HepG2 (cell line): Measurements from ENCODE around the gene DDX23. TPM values are rescaled to one million over a fixed set of nuclear protein-coding genes. Genes with fewer than 3 reads are reported as not detected.

ENCODE experiments used
- ATAC-seq: fragments of 200-7000 bp; cut with Tn5 transposase; 3 replicates; pipeline ENCODE4 v1.9.1; 2020; ENCODE audit warnings: mild to moderate bottlenecking, moderate library complexity
- BruUV-seq: library from RNA; stranded (reverse); fragments of 400-500 nt; replicated peaks from 2 replicates; lab custom pipeline; 2021; lab: Mats Ljungman, UMichigan
- CTCF ChIA-PET: fragments of 300-600 bp; formaldehyde crosslinking; extraction: SDS; loops from one replicate; lab custom pipeline; 2021; ENCODE audit warnings: low total read pairs, inconsistent platforms, low intra/inter-chr PET ratio; lab: Yijun Ruan, JAX
- POLR2A ChIA-PET: fragments of 350-600 bp; sonication (Branson Sonifier 250); formaldehyde crosslinking; loops from one replicate; lab custom pipeline; 2020; ENCODE audit warnings: antibody characterized with exemption, inconsistent platforms; lab: Yijun Ruan, JAX
- DNase-seq: peaks from one replicate; pipeline ENCODE4 v3.0.0-alpha.2; 2015; ENCODE audit warnings: low spot score
- FAIRE-seq: peaks from 3 replicates; lab custom pipeline; 2011; peaks lifted over from hg19 to GRCh38; lab: Jason Lieb, UNC
- H2AFZ ChIP-seq: one replicate; pipeline ENCODE4 v1.6.1; 2011; ENCODE audit warnings: low read length, inconsistent platforms
- H3K27ac ChIP-seq: fragments of 300-600 bp; 3 replicates; pipeline ENCODE4 v1.8.0; 2011; ENCODE audit warnings: mixed run types, mild to moderate bottlenecking, mixed read lengths, low read length, inconsistent platforms; ENCODE audit not compliant: insufficient read depth; ENCODE audit errors: extremely low read length
- H3K27me3 ChIP-seq, 2 experiments: fragments of 200-600 bp in 1 of 2; 2 replicates in 1 of 2; 3 replicates in 1 of 2; pipeline versions ENCODE4 v1.6.0 to v1.8.0; 2011; ENCODE audit warnings: low read length in 2 of 2, mild to moderate bottlenecking in 2 of 2, moderate library complexity in 2 of 2, inconsistent platforms in 1 of 2; ENCODE audit not compliant: insufficient read depth in 2 of 2, control insufficient read depth in 1 of 2
- H3K36me3 ChIP-seq, 2 experiments: fragments of 200-600 bp in 1 of 2; replicated peaks in 1 of 2; 2 replicates in 1 of 2; 3 replicates in 1 of 2; pipeline versions ENCODE4 v1.5.1 to v1.8.0; 2011; ENCODE audit warnings: low read length in 2 of 2, inconsistent platforms in 1 of 2; ENCODE audit not compliant: insufficient read depth in 2 of 2, control insufficient read depth in 1 of 2
- H3K4me1 ChIP-seq: 2 replicates; pipeline ENCODE4 v1.5.1; 2012; ENCODE audit warnings: low read length, inconsistent platforms; ENCODE audit not compliant: insufficient read depth
- H3K4me2 ChIP-seq: 2 replicates; pipeline ENCODE4 v1.6.0; 2011; ENCODE audit warnings: low read depth, low read length, inconsistent platforms
- H3K4me3 ChIP-seq, 3 experiments: fragments of 200-600 bp in 1 of 3; sonication (generic), shearing (Covaris generic) in 1 of 3; replicated peaks in 1 of 3; 2 replicates each; pipeline ENCODE4 v1.5.1; 2011 to 2016; ENCODE audit warnings: low read length in 3 of 3, inconsistent platforms in 2 of 3, low read depth in 2 of 3, mild to moderate bottlenecking in 2 of 3, control low read depth in 1 of 3, mixed read lengths in 1 of 3; ENCODE audit not compliant: insufficient read depth in 1 of 3
- H3K79me2 ChIP-seq: one replicate; pipeline ENCODE4 v1.6.1; 2011; ENCODE audit warnings: low read length, inconsistent platforms; ENCODE audit not compliant: insufficient read depth
- H3K9ac ChIP-seq: 2 replicates; pipeline ENCODE4 v1.6.0; 2011; ENCODE audit warnings: mild to moderate bottlenecking, low read depth, low read length, inconsistent platforms; ENCODE audit not compliant: insufficient read depth
- H3K9me3 ChIP-seq: 2 replicates; pipeline ENCODE4 v1.5.1; 2012; ENCODE audit warnings: mild to moderate bottlenecking, low read length
- H4K20me1 ChIP-seq: 2 replicates; pipeline ENCODE4 v1.6.0; 2011; ENCODE audit warnings: inconsistent platforms, mild to moderate bottlenecking, low read length, moderate library complexity; ENCODE audit not compliant: insufficient read depth
- ISL2 ChIP-seq: sonication (generic); formaldehyde crosslinking; IDR thresholded peaks from 2 replicates; pipeline ENCODE4 v1.5.0; 2020; ENCODE audit warnings: missing genetic modification reagents
- KLF16 ChIP-seq, 2 experiments: sonication (generic) in 1 of 2; formaldehyde crosslinking in 1 of 2; IDR thresholded peaks; 2 replicates each; pipeline versions ENCODE4 v1.6.1 to v1.8.0; 2016 to 2023; ENCODE audit warnings: missing genetic modification reagents in 2 of 2, missing compliant biosample characterization in 1 of 2
- PAF1 ChIP-seq: IDR thresholded peaks from 2 replicates; pipeline ENCODE4 v1.6.1; 2016; ENCODE audit warnings: missing genetic modification reagents, missing compliant biosample characterization
- SMARCE1 ChIP-seq: fragments of 450-650 bp; IDR thresholded peaks from 2 replicates; pipeline ENCODE4 v1.6.1; 2017; ENCODE audit warnings: borderline replicate concordance
- SNAPC2 ChIP-seq: sonication (generic); formaldehyde crosslinking; IDR thresholded peaks from 2 replicates; pipeline ENCODE4 v1.8.1; 2022; ENCODE audit warnings: mild to moderate bottlenecking, missing genetic modification reagents
- SNRNP70 ChIP-seq: fragments of 200-400 bp; formaldehyde crosslinking; IDR thresholded peaks from 2 replicates; pipeline ENCODE4 v1.6.1; 2017; ENCODE audit warnings: mild to moderate bottlenecking, low read depth, low read length, moderate library complexity
- TARDBP ChIP-seq: sonication (generic); formaldehyde crosslinking; IDR thresholded peaks from 2 replicates; pipeline ENCODE4 v1.8.0; 2022; ENCODE audit warnings: mild to moderate bottlenecking, missing genetic modification reagents
- THAP11 ChIP-seq: IDR thresholded peaks from 2 replicates; pipeline ENCODE4 v1.6.1; 2016; ENCODE audit warnings: missing biosample characterization, missing genetic modification reagents
- ZBTB7B ChIP-seq: sonication (generic); formaldehyde crosslinking; IDR thresholded peaks from 2 replicates; pipeline ENCODE4 v1.4.0; 2020; ENCODE audit warnings: missing genetic modification reagents
- ZFP36L1 ChIP-seq: sonication (generic); formaldehyde crosslinking; IDR thresholded peaks from 2 replicates; pipeline ENCODE4 v1.8.0; 2022; ENCODE audit warnings: mild to moderate bottlenecking, missing genetic modification reagents, moderate library complexity
- ZNF180 ChIP-seq: sonication (generic); formaldehyde crosslinking; IDR thresholded peaks from 2 replicates; pipeline ENCODE4 v1.4.0; 2020; ENCODE audit warnings: low read depth, missing genetic modification reagents, borderline replicate concordance
- WGBS: methylation state at CpG from one replicate; pipeline ENCODE4 v1.1.6; 2017; ENCODE audit warnings: low lambda C conversion rate; 5-methylcytosine and 5-hydroxymethylcytosine counted together
- in situ Hi-C: cut with HindIII; loops from 2 replicates; pipeline ENCODE4 v1.10.0; 2017; ENCODE audit warnings: low pct_unique_long_range_greater_than_20kb; ENCODE audit not compliant: extremely low pct_ligation_motif_present
- intact Hi-C: fragments of 100-400 bp; cut with micrococcal nuclease; formaldehyde crosslinking; loops from one replicate; pipeline ENCODE4 v1.10.0; 2022; ENCODE audit not compliant: unreplicated experiment
- polyA plus RNA-seq, 8 experiments: library from polyadenylated mRNA; depleted of rRNA in 3 of 8; stranded (reverse) in 7 of 8; unstranded in 1 of 8; fragments of >200 nt; fragmentation: Illumina TruSeq in 4 of 8; extraction: Trizol in 4 of 8; gene quantifications; 2 replicates each; pipeline versions ENCODE4 v1.2.1 to v1.2.3, GENCODE V29; 2011 to 2016; ENCODE audit warnings: low read depth in 4 of 8, missing spikeins in 1 of 8, mixed read lengths in 1 of 8; ENCODE audit not compliant: insufficient read depth in 1 of 8
- total RNA-seq, 5 experiments: library from RNA; depleted of rRNA; stranded (reverse); fragments of >200 nt; fragmentation: Illumina TruSeq; extraction: Trizol; gene quantifications; 2 replicates each; pipeline ENCODE4 v1.2.3, GENCODE V29; 2016; ENCODE audit warnings: low read depth in 1 of 5
- TF ChIP-seq, protein P1 (sequence below): IDR thresholded peaks from 2 replicates; pipeline ENCODE4 v1.6.1; 2016; ENCODE audit warnings: missing compliant biosample characterization, missing genetic modification reagents, borderline replicate concordance
- TF ChIP-seq, protein P2 (sequence below): sonication (generic); formaldehyde crosslinking; IDR thresholded peaks from 2 replicates; pipeline ENCODE4 v1.8.0; 2022; ENCODE audit warnings: mild to moderate bottlenecking, missing genetic modification reagents, borderline replicate concordance
- TF ChIP-seq, protein P3 (sequence below): sonication (generic); formaldehyde crosslinking; IDR thresholded peaks from 2 replicates; pipeline ENCODE4 v1.4.0; 2020; ENCODE audit warnings: missing genetic modification reagents, borderline replicate concordance

DDX23 gene
- total and polyA plus RNA-seq, 2 of the 13 experiments (the other 11 are each of a cell fraction or from before 2014, with no cell fraction given): 35.7 to 90.0 TPM

DNA sequence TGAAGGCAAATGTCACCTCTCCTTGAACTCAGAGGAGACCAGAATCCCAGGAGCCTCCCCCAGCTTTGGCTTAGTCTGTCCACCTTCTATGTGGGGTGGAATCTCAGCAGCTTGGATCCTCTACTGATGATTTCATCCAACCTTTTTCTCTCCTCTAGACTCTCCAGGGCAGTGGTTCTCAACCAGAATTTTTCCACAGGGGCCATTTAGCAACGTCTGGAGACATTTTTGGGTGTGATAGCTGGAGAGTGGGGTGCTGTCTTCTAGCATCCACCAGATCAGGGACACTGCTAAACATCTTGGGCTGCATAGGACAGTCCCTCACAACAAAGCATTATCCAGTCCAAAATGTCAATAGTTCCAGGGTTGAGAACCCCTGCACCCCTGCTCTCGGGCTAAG, 4.4 kb upstream of the DDX23 start:
- TF ChIP-seq, protein P1, sequence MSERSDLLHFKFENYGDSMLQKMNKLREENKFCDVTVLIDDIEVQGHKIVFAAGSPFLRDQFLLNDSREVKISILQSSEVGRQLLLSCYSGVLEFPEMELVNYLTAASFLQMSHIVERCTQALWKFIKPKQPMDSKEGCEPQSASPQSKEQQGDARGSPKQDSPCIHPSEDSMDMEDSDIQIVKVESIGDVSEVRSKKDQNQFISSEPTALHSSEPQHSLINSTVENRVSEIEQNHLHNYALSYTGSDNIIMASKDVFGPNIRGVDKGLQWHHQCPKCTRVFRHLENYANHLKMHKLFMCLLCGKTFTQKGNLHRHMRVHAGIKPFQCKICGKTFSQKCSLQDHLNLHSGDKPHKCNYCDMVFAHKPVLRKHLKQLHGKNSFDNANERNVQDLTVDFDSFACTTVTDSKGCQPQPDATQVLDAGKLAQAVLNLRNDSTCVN (CRISPR knock-in tag): no peak
- no peak for TF ChIP-seq KLF16 (CRISPR knock-in tag; IDR thresholded peaks at IDR 0.05)
- no peak for TF ChIP-seq ISL2 (CRISPR knock-in tag)
- no peak for TF ChIP-seq SNAPC2
- TF ChIP-seq ZFP36L1: no peak
- no peak for TF ChIP-seq THAP11 (CRISPR knock-in tag)
- no peak for TF ChIP-seq ZBTB7B (CRISPR knock-in tag)
- no peak for TF ChIP-seq SNRNP70
- TF ChIP-seq, protein P2, sequence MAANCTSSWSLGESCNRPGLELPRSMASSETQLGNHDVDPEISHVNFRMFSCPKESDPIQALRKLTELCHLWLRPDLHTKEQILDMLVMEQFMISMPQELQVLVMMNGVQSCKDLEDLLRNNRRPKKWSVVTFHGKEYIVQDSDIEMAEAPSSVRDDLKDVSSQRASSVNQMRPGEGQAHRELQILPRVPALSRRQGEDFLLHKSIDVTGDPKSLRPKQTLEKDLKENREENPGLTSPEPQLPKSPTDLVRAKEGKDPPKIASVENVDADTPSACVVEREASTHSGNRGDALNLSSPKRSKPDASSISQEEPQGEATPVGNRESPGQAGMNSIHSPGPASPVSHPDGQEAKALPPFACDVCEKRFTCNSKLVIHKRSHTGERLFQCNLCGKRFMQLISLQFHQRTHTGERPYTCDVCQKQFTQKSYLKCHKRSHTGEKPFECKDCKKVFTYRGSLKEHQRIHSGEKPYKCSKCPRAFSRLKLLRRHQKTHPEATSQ: no peak
- no peak for TF ChIP-seq SMARCE1
- TF ChIP-seq, protein P3, sequence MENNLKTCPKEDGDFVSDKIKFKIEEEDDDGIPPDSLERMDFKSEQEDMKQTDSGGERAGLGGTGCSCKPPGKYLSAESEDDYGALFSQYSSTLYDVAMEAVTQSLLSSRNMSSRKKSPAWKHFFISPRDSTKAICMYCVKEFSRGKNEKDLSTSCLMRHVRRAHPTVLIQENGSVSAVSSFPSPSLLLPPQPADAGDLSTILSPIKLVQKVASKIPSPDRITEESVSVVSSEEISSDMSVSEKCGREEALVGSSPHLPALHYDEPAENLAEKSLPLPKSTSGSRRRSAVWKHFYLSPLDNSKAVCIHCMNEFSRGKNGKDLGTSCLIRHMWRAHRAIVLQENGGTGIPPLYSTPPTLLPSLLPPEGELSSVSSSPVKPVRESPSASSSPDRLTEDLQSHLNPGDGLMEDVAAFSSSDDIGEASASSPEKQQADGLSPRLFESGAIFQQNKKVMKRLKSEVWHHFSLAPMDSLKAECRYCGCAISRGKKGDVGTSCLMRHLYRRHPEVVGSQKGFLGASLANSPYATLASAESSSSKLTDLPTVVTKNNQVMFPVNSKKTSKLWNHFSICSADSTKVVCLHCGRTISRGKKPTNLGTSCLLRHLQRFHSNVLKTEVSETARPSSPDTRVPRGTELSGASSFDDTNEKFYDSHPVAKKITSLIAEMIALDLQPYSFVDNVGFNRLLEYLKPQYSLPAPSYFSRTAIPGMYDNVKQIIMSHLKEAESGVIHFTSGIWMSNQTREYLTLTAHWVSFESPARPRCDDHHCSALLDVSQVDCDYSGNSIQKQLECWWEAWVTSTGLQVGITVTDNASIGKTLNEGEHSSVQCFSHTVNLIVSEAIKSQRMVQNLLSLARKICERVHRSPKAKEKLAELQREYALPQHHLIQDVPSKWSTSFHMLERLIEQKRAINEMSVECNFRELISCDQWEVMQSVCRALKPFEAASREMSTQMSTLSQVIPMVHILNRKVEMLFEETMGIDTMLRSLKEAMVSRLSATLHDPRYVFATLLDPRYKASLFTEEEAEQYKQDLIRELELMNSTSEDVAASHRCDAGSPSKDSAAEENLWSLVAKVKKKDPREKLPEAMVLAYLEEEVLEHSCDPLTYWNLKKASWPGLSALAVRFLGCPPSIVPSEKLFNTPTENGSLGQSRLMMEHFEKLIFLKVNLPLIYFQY: no peak
- TF ChIP-seq PAF1 (CRISPR knock-in tag): no peak
- no peak for TF ChIP-seq ZNF180
- no peak for TF ChIP-seq TARDBP (CRISPR knock-in tag)
- TF ChIP-seq, all 625 proteins: peak for 0
- in situ Hi-C loops (no loop called here), intact Hi-C loops (no loop called here)
- Histone ChIP-seq H3K4me3 (no peak overlapping the region), H3K27me3 (no peaks in the 10 kb centered on the region; a peak in 2 of 5 replicates), H3K9ac (no peak overlapping the region), H3K36me3 (peaks cover 0 to 1% of the 10 kb centered on the region in 2 experiments; a peak in 2 of 5 replicates), H4K20me1 (no peaks in the 10 kb centered on the region), H3K9me3 (no peaks in the 10 kb centered on the region), H2AFZ (no peak overlapping the region), H3K79me2 (peaks cover 5% of the 10 kb centered on the region), H3K4me2 (no peak overlapping the region), H3K27ac (no peak overlapping the region), H3K4me1 (peaks cover 13% of the 10 kb centered on the region)
- FAIRE-seq: no peak
- ChIA-PET CTCF (no interaction called here), POLR2A (interaction anchor here (1.4 to 8.2 kb wide), 2 partner anchors 10 to 34 kb away, joined by 4 to 115 read pairs; partner anchors contain the start of gene RND1)
- WGBS: 52% methylated on average over 2 of the region's 2 CpGs
- no peak for DNase-seq
- no TSS peak for BruUV-seq
- ATAC-seq: no peak
